GM21360 (cell line): ENCODE results near the gene NPHS1.
"Not testable (repeated sequence)": the region's sequence is repeated elsewhere in the genome, so short reads cannot be mapped to it uniquely, and the experiment has no call there.

Source experiments
- ATAC-seq: cut with Tn5 transposase; IDR thresholded peaks from one replicate; pipeline ENCODE4 v1.9.1; 2021; ENCODE audit warnings: mild to moderate bottlenecking, moderate library complexity; ENCODE audit not compliant: unreplicated experiment

NPHS1 gene

GRCh38 chr19:35852029-35852780, at the start of gene NPHS1:
NPHS1 (minus strand) TSS chr19:35852504; CDS start chr19:35851837, 667 bp downstream.
- no peak for ATAC-seq

GRCh38 chr19:35901055-35901644, 48.8 kb upstream of the NPHS1 start:
- ATAC-seq, result no peak

GRCh38 chr19:35899547-35900214, 47.4 kb upstream of the NPHS1 start:
- ATAC-seq, result peak; percentile 40

- ATAC-seq, result no peak
Measured at GRCh38 chr19:35898499-35898809, 46.1 kb upstream of the NPHS1 start.

GRCh38 chr19:35897706-35898451, 45.6 kb upstream of the NPHS1 start:
- no peak for ATAC-seq

- ATAC-seq, result no peak
Measured at GRCh38 chr19:35896643-35897040, 44.3 kb upstream of the NPHS1 start.

GRCh38 chr19:35895911-35896642, 43.8 kb upstream of the NPHS1 start:
- ATAC-seq, result no peak

GRCh38 chr19:35894342-35894741, 42.0 kb upstream of the NPHS1 start:
- no peak for ATAC-seq

GRCh38 chr19:35891819-35892218, 39.5 kb upstream of the NPHS1 start:
- ATAC-seq, result not testable (repeated sequence)

- no peak for ATAC-seq
Measured at GRCh38 chr19:35890113-35890650, 37.9 kb upstream of the NPHS1 start.

- no peak for ATAC-seq
Measured at GRCh38 chr19:35889370-35890112, 37.2 kb upstream of the NPHS1 start.

- ATAC-seq, result no peak
Measured at GRCh38 chr19:35888398-35888797, 36.1 kb upstream of the NPHS1 start.

GRCh38 chr19:35887197-35887596, 34.9 kb upstream of the NPHS1 start:
- ATAC-seq, result no peak

- ATAC-seq, result no peak
Measured at GRCh38 chr19:35885904-35886303, 33.6 kb upstream of the NPHS1 start.

GRCh38 chr19:35885225-35885738, 33.0 kb upstream of the NPHS1 start:
- no peak for ATAC-seq

GRCh38 chr19:35883882-35884281, 31.6 kb upstream of the NPHS1 start:
- ATAC-seq, result no peak

GRCh38 chr19:35882114-35882832, 30.0 kb upstream of the NPHS1 start:
- ATAC-seq, result no peak

- ATAC-seq, result peak; percentile 51
Measured at GRCh38 chr19:35879770-35880317, 27.5 kb upstream of the NPHS1 start.

- no peak for ATAC-seq
Measured at GRCh38 chr19:35879068-35879467, 26.8 kb upstream of the NPHS1 start.
